ENCODE results near the gene BPIFA1. TPM values are rescaled to one million over a fixed set of nuclear protein-coding genes. Genes with fewer than 3 reads are reported as not detected.

Gene BPIFA1
- total RNA-seq (2014; rRNA removed; shearing (Covaris generic)), result not detected in 2 replicates

GRCh38 chr20:33235696-33236095, at the start of gene BPIFA1:
Gene BPIFA1, plus strand, starts transcription at chr20:33235996. Its CDS starts 1,716 bp downstream, at chr20:33237712.
- no peak for DNase-seq (ENCODE audit: low read depth in 1 of 2, low spot score in 2 of 2)
- Histone ChIP-seq H3K4me3 (no peak within 1 kb of the TSS), H3K27ac (no peak within 1 kb of the TSS), H3K4me1 (replicated peaks) (no peaks in the 10 kb centered on the region), H3K36me3 (no peaks in the 10 kb centered on the region), H3K9me3 (replicated peaks) (no peaks in the 10 kb centered on the region), H3K27me3 (replicated peaks) (peaks cover 5% of the 10 kb centered on the region)

DNA sequence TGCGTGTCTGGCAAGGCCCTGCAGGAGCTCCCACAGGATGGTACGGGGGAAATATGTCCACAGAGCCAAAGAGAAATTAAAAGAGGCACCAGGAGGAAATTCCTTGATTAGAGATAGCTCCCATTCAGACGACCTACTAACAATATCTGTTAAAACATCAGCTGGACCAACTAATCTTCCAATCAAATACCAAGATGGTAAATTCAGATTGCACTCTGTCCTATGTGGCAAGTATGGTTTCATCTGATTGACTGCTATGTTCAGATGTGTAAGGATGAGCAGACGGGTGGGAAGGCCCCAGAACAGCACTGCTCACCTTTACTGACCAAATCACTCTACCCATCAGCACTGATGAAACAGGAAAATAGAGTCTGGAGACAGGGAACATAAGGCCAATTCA, 48.3 kb upstream of the BPIFA1 start:
- no peak overlapping the region for H3K27ac ChIP-seq
- H3K4me3 ChIP-seq, result no peak overlapping the region
- H3K4me1 ChIP-seq (replicated peaks), result no peaks in the 10 kb centered on the region
- no peak for DNase-seq (ENCODE audit: low read depth in 1 of 2, low spot score in 2 of 2)
- no peaks in the 10 kb centered on the region for H3K36me3 ChIP-seq
- no peaks in the 10 kb centered on the region for H3K9me3 ChIP-seq (replicated peaks)
- peaks cover 28% of the 10 kb centered on the region for H3K27me3 ChIP-seq (replicated peaks)

DNA sequence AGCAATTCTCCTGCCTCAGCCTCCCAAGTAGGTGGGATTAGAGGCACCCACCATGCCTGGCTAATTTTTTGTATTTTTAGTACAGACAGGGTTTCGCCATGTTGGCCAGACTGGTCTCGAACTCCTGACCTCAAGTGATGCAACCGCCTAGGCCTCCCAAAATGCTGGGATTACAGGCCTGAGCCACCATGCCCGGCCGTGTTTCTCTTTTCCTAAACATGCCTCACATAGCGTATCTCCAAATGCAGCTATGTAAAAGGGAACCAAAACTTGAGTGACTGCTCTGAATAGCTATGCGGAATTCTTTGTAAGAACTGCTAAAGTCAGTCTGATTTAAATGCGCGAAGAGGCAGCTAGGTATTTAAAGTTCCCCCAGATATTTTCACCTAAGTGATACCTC, 47.4 kb upstream of the BPIFA1 start:
- no peaks in the 10 kb centered on the region for H3K36me3 ChIP-seq
- no peak overlapping the region for H3K4me3 ChIP-seq
- H3K27me3 ChIP-seq (replicated peaks), result peaks cover 28% of the 10 kb centered on the region
- DNase-seq (ENCODE audit: low read depth in 1 of 2, low spot score in 2 of 2), result no peak
- H3K9me3 ChIP-seq (replicated peaks), result no peaks in the 10 kb centered on the region
- no peaks in the 10 kb centered on the region for H3K4me1 ChIP-seq (replicated peaks)
- no peak overlapping the region for H3K27ac ChIP-seq

GRCh38 chr20:33191484-33191883, 44.3 kb upstream of the BPIFA1 start:
- peaks cover 20% of the 10 kb centered on the region for H3K27me3 ChIP-seq (replicated peaks)
- no peaks in the 10 kb centered on the region for H3K9me3 ChIP-seq (replicated peaks)
- DNase-seq (ENCODE audit: low read depth in 1 of 2, low spot score in 2 of 2), result no peak
- no peaks in the 10 kb centered on the region for H3K4me1 ChIP-seq (replicated peaks)
- H3K36me3 ChIP-seq, result no peaks in the 10 kb centered on the region
- no peak overlapping the region for H3K27ac ChIP-seq
- no peak overlapping the region for H3K4me3 ChIP-seq

DNA sequence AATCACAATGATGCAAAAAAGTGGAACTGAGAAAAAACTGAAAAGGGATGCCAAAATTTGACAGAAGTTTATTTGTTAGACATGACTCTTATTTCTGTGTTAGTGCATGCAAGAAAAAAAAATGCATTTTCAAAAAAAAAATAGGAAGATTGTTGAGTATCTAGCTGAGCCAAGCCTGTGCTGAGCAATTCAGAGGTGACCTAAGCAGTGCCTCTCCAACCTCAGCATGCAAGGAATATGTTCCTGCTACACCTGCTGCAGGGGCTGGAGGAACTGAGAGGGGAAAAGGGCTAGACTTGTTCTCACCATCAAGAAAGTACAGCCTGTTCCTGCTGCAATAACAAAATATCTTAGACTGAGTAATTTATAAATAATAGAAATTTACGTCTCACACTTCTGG, 43.8 kb upstream of the BPIFA1 start:
- no peak overlapping the region for H3K4me3 ChIP-seq
- H3K9me3 ChIP-seq (replicated peaks), result no peaks in the 10 kb centered on the region
- no peak for DNase-seq (ENCODE audit: low read depth in 1 of 2, low spot score in 2 of 2)
- H3K27me3 ChIP-seq (replicated peaks), result peaks cover 20% of the 10 kb centered on the region
- no peaks in the 10 kb centered on the region for H3K36me3 ChIP-seq
- H3K4me1 ChIP-seq (replicated peaks), result no peaks in the 10 kb centered on the region
- H3K27ac ChIP-seq, result no peak overlapping the region

DNA sequence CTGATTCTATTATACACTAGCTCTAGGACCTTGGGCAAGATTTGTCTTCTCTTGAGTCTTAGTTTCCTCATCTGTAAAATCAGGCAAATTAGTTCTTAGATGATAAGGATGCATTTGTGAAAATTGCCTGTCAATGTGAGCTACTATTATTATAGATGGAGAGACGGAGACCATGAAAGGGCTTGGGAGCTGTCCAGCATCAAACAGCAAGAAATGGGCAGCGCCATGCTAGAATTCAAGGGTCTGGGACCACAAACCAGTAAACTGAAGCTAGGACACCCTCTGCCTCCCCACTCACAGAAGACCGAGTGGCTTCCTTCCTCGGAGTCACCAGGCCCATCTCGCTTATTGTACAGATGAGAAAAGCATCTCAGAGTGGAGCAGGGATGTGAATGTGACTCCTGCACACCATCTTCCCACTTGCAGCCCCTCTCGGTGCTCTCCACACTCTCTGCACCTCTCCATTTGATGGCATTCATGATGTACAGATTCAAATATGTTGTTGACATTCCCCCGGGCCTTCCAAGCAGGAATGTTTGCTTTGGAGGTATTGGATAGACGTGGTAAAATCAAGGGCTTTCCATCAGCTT, 42.8 kb upstream of the BPIFA1 start:
- no peak for DNase-seq (ENCODE audit: low read depth in 1 of 2, low spot score in 2 of 2)
- no peak overlapping the region for H3K27ac ChIP-seq
- no peaks in the 10 kb centered on the region for H3K36me3 ChIP-seq
- peaks cover 16% of the 10 kb centered on the region for H3K27me3 ChIP-seq (replicated peaks)
- no peak overlapping the region for H3K4me3 ChIP-seq
- H3K9me3 ChIP-seq (replicated peaks), result no peaks in the 10 kb centered on the region
- H3K4me1 ChIP-seq (replicated peaks), result no peaks in the 10 kb centered on the region

- Histone ChIP-seq H3K9me3 (replicated peaks) (no peaks in the 10 kb centered on the region), H3K4me1 (replicated peaks) (no peaks in the 10 kb centered on the region), H3K36me3 (no peaks in the 10 kb centered on the region), H3K4me3 (no peak overlapping the region), H3K27ac (no peak overlapping the region), H3K27me3 (replicated peaks) (peaks cover 13% of the 10 kb centered on the region)
- DNase-seq (ENCODE audit: low read depth in 1 of 2, low spot score in 2 of 2), result no peak
Measured at GRCh38 chr20:33199026-33199425, 36.8 kb upstream of the BPIFA1 start.

GRCh38 chr20:33202451-33202850, 33.3 kb upstream of the BPIFA1 start:
- H3K9me3 ChIP-seq (replicated peaks), result no peaks in the 10 kb centered on the region
- peaks cover 32% of the 10 kb centered on the region for H3K27me3 ChIP-seq (replicated peaks)
- no peak for DNase-seq (ENCODE audit: low read depth in 1 of 2, low spot score in 2 of 2)
- H3K4me3 ChIP-seq, result no peak overlapping the region
- no peaks in the 10 kb centered on the region for H3K4me1 ChIP-seq (replicated peaks)
- H3K27ac ChIP-seq, result no peak overlapping the region
- H3K36me3 ChIP-seq, result no peaks in the 10 kb centered on the region

DNA sequence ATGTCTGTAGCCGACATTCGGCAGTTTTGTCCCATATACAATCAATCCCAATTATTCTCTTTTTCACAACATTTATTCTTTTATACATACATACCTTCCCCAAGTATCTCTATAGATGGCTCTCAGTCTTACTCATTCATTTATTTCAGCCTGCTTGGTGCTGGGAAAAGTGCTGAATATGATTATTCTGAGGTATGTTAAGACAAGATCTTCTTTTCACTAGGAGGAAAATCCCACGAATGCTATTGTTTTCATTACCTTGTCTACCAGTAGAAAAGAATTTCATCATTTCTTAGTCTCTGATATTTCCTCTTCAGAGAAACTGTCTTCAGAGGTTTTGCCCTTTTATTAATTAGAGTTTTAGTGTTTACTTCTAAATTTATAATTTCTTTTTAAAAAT, 32.4 kb upstream of the BPIFA1 start:
- DNase-seq (ENCODE audit: low read depth in 1 of 2, low spot score in 2 of 2), result no peak
- Histone ChIP-seq H3K4me3 (no peak overlapping the region), H3K4me1 (replicated peaks) (no peaks in the 10 kb centered on the region)

GRCh38 chr20:33209789-33210188, 26.0 kb upstream of the BPIFA1 start:
- Histone ChIP-seq H3K4me1 (replicated peaks) (no peaks in the 10 kb centered on the region), H3K27me3 (replicated peaks) (peaks cover 21% of the 10 kb centered on the region), H3K36me3 (no peaks in the 10 kb centered on the region), H3K9me3 (replicated peaks) (no peaks in the 10 kb centered on the region), H3K4me3 (no peak overlapping the region), H3K27ac (no peak overlapping the region)
- DNase-seq (ENCODE audit: low read depth in 1 of 2, low spot score in 2 of 2), result peak; percentile 39 to 63

More for the DNA sequence above, 32.4 kb upstream of the BPIFA1 start:
- Histone ChIP-seq H3K9me3 (replicated peaks) (no peaks in the 10 kb centered on the region), H3K36me3 (no peaks in the 10 kb centered on the region), H3K27ac (no peak overlapping the region), H3K27me3 (replicated peaks) (peaks cover 32% of the 10 kb centered on the region)

DNA sequence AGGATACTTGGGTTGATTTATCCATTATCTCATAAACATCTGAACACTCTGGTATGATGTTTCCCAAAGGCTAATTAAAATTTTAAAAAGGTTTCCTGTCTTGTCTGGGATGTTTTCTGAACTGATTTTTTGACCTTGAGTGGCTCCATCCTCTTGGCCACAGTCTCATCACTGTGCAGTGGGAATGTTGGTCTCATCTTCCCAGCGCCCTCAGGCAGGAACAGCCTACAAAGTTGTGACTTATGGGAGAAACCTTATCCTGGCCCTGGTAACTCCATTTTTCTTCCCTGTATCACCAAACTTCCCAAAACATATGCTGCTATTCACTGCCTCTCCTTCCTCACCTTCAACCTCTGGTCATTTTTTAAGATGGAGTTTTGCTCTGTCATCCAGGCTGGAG, 25.4 kb upstream of the BPIFA1 start:
- Histone ChIP-seq H3K27me3 (replicated peaks) (peaks cover 16% of the 10 kb centered on the region; the same call in 1 of the 2 replicates), H3K27ac (no peak overlapping the region), H3K4me1 (replicated peaks) (no peaks in the 10 kb centered on the region), H3K36me3 (no peaks in the 10 kb centered on the region), H3K4me3 (no peak overlapping the region), H3K9me3 (replicated peaks) (no peaks in the 10 kb centered on the region)
- DNase-seq (ENCODE audit: low read depth in 1 of 2, low spot score in 2 of 2), result no peak

DNA sequence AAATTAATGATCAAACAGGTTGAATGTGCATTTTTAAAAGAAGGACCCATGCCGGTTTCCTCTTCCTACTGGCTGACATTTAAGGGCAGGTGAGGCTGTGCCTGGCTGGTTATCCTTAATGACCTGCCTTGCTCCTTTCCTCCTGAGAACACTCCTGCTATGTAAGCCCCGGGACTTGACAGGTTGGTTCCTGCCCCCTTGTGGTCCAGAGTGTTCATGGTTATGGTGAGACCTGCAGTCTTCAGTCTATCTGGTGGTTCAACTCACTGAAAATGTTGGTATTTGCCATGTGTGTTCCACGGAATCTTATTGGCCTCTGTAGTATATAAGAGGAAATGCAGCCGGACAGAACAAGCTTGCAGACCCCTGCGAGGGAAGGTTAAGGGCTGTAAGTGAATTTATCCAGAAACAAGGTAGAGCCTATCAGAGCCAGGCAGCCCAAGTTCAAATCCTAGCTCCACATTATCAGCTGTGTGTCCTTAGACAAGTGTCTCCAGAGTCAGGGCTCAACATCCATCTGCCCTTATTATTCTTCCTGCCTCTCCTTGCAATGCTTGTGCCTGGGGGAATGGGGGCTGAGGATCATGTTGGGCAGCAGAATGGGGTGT, 23.9 kb upstream of the BPIFA1 start:
- Histone ChIP-seq H3K4me3 (no peak overlapping the region), H3K36me3 (no peaks in the 10 kb centered on the region), H3K4me1 (replicated peaks) (no peaks in the 10 kb centered on the region), H3K27me3 (replicated peaks) (peaks cover 10% of the 10 kb centered on the region; the same call in 1 of the 2 replicates), H3K9me3 (replicated peaks) (no peaks in the 10 kb centered on the region), H3K27ac (no peak overlapping the region)
- no peak for DNase-seq (ENCODE audit: low read depth in 1 of 2, low spot score in 2 of 2)

- Histone ChIP-seq H3K9me3 (replicated peaks) (no peaks in the 10 kb centered on the region), H3K4me3 (no peak within 1 kb of the TSS), H3K27ac (no peak within 1 kb of the TSS), H3K4me1 (replicated peaks) (no peaks in the 10 kb centered on the region), H3K36me3 (no peaks in the 10 kb centered on the region), H3K27me3 (replicated peaks) (peaks cover 10% of the 10 kb centered on the region)
- no peak for DNase-seq (ENCODE audit: low read depth in 1 of 2, low spot score in 2 of 2)
Measured at GRCh38 chr20:33217052-33217451, 18.7 kb upstream of the BPIFA1 start, which contains the start of gene BPIFA3. Gene BPIFA3, plus strand, starts transcription at chr20:33217352. Its CDS starts 185 bp downstream, at chr20:33217537.

GRCh38 chr20:33224399-33224798, 11.4 kb upstream of the BPIFA1 start:
- no peak overlapping the region for H3K27ac ChIP-seq
- no peak overlapping the region for H3K4me3 ChIP-seq
- H3K4me1 ChIP-seq (replicated peaks), result no peaks in the 10 kb centered on the region

More at GRCh38 chr20:33224399-33224798, 11.4 kb upstream of the BPIFA1 start:
- Histone ChIP-seq H3K36me3 (no peaks in the 10 kb centered on the region), H3K9me3 (replicated peaks) (no peaks in the 10 kb centered on the region), H3K27me3 (replicated peaks) (peaks cover 11% of the 10 kb centered on the region; the same call in 1 of the 2 replicates)
- no peak for DNase-seq (ENCODE audit: low read depth in 1 of 2, low spot score in 2 of 2)

All from SJSA1 (cell line).